Measurements from ENCODE around the gene IFNA8. TPM values are rescaled to one million over a fixed set of nuclear protein-coding genes. Genes with fewer than 3 reads are reported as not detected.

The IFNA8 gene
- total RNA-seq, 4 donors from 2014 or later = not detected

DNA sequence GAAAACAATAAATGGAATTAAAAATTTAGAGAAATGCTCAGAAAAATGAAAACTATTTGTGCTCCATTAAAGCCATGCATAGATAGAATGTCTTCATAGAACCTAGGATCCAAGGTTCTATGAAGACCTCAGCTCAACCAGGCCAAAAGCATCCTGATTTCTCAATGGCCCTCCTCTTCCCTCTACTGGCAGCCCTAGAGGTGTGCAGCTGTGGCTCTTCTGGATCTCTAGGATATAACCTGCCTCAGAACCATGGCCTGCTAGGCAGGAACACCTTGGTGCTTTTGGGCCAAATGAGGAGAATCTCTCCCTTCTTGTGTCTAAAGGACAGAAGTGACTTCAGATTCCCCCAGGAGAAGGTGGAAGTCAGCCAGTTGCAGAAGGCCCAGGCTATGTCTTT is 46.4 kb downstream of the IFNA8 start:
- Histone ChIP-seq H3K4me3 (no peak overlapping the region), H3K27ac (no peak overlapping the region), H3K9me3 (no peaks in the 10 kb centered on the region), H3K4me1 (no peaks in the 10 kb centered on the region), H3K36me3 (no peaks in the 10 kb centered on the region), H3K27me3 (no peaks in the 10 kb centered on the region)
- DNase-seq (ENCODE audit: low spot score in 2 of 2) = no peak
- TF ChIP-seq, protein P1, sequence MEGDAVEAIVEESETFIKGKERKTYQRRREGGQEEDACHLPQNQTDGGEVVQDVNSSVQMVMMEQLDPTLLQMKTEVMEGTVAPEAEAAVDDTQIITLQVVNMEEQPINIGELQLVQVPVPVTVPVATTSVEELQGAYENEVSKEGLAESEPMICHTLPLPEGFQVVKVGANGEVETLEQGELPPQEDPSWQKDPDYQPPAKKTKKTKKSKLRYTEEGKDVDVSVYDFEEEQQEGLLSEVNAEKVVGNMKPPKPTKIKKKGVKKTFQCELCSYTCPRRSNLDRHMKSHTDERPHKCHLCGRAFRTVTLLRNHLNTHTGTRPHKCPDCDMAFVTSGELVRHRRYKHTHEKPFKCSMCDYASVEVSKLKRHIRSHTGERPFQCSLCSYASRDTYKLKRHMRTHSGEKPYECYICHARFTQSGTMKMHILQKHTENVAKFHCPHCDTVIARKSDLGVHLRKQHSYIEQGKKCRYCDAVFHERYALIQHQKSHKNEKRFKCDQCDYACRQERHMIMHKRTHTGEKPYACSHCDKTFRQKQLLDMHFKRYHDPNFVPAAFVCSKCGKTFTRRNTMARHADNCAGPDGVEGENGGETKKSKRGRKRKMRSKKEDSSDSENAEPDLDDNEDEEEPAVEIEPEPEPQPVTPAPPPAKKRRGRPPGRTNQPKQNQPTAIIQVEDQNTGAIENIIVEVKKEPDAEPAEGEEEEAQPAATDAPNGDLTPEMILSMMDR (IDR thresholded peaks at IDR 0.05) = peak; percentile 17 to 43 (median 40)
- no peak for TF ChIP-seq POLR2A (IDR thresholded peaks at IDR 0.05)

Other genes with a start within 250 kb of the IFNA8 start
- gene IFNA21, start 242.5 kb upstream of the IFNA8 start, total RNA-seq = not detected
- not detected for gene IFNA4, start 221.5 kb upstream of the IFNA8 start, total RNA-seq
- not detected for gene IFNA7, start 206.9 kb upstream of the IFNA8 start, total RNA-seq
- not detected for gene IFNA10, start 202.0 kb upstream of the IFNA8 start, total RNA-seq
- gene IFNA16, start 191.8 kb upstream of the IFNA8 start, total RNA-seq = not detected
- gene IFNA17, start 180.9 kb upstream of the IFNA8 start, total RNA-seq = not detected
- not detected for gene IFNA14, start 169.1 kb upstream of the IFNA8 start, total RNA-seq
- gene IFNA5, start 103.8 kb upstream of the IFNA8 start, total RNA-seq = under 1 TPM in 1 of 4 donors, not detected in 3; 0.90 TPM
- gene KLHL9, start 73.7 kb upstream of the IFNA8 start, total RNA-seq = 10 to 100 TPM; 19.8 to 30.2 (median 25.7) TPM
- not detected for gene IFNA6, start 58.2 kb upstream of the IFNA8 start, total RNA-seq
- gene IFNA13, start 41.1 kb upstream of the IFNA8 start, total RNA-seq = not detected
- not detected for gene IFNA2, start 23.7 kb upstream of the IFNA8 start, total RNA-seq
- gene IFNA1, start 31.3 kb downstream of the IFNA8 start, total RNA-seq = not detected
- not detected for gene IFNE, start 73.2 kb downstream of the IFNA8 start, total RNA-seq

Measured in tibial nerve (tissue), 4 donors.